CD4-positive, alpha-beta T cell treated with Interleukin-4 for 1 hour (primary cell): ENCODE results near the gene ADAM33.

Experiments
- DNase-seq, 2 donors: peaks; one replicate each; pipeline ENCODE4 v3.0.0-alpha.2; 2020 to 2022

The ADAM33 gene

GRCh38 chr20:3707508-3707899, 25.7 kb upstream of the ADAM33 start:
- DNase-seq = no peak

DNA sequence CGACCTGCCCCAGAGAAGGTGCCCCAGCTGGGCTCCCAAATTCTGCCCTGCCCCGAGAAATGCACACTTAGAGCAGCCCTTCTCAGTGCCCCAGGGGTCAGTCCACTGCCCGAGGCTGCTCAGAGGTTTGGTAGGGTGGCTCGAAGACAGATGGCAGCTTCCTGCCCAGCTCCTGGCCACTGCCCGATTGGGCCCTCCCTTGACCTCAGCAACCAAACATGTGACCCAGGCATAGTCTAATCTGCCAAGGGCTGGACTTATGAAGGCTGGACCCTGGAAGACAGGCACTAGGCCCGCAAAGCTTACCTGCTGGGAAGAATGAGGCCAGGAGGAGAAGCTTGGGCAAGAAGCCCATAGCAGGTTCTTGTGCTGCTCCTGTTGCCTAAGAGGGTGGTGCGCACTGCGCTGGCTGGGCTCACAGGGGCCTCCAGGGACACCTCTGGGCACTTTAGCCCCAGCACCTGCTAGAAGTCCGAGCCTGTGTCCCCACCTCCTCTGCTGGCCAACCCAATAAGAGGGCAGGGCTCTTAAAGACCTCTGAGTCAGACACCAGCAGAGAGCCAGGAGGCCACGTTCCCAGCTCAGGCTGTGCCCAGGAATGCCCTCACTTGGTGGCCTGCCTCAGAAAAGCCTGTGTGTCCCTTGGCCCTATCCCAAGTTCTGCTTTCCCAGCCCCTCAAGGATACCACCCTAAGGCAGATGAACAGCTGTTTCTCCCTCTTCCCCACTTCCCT, 25.1 kb upstream of the ADAM33 start:
- no peak for DNase-seq

DNA sequence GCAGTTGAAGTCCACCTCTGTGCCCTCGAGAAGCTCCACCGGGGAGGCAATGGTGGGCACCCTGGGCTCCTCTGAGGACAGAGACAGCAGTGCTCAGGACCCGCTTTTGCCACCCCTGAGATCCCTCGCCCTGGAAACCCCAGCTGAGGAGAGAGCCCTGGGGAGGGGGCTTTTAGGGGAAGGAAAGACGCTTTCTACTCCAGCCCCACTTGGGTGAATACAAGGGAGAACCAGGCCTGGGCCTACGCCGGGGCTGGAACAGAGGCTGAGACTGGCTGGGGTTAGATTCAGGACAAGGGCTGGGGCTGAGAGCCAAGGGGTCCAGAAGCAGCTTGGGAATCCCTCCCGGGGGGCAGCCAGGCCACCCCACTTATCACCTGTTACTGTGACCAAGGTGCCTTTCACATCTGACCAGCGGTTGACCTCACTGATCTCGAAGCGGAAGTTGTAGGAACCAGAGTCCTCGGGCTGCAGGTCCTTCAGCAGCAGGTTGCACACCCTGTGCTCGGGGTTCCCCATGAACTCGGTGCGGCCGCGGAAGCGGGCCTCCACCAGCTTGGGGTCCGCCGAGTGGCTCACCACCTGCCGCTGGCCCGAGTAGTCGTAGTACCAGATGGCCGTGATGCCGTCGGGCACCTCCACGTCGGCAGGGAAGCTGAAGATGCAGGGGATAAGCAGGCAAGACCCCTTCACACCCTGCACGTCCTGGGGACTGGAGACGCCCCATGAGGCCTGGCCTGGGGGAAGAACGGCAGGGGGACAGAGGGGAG, 24.3 kb upstream of the ADAM33 start:
- no peak for DNase-seq

GRCh38 chr20:3705491-3705969, 23.7 kb upstream of the ADAM33 start:
- DNase-seq = no peak

DNA sequence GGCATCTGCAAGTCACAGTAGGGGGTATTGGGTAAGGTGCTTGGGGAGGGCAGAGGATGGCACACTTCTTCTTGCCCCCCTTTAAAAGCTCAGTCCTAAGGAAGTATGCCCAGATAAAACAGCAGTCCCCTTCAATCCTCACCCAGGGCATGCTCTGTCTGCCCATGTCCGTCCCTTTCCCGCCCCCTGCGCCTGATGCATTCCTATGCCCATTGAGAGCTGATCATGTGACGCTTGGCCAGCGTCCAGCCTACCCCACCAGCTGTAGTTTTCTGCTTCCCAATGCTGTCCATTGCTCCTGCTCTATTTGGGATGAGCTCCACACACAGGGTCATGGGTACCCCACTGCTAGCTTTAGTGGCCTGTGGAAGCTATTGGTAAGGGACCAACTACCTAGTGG, 22.3 kb upstream of the ADAM33 start:
- DNase-seq = no peak

GRCh38 chr20:3702611-3703391, 21.0 kb upstream of the ADAM33 start:
- no peak for DNase-seq

DNA sequence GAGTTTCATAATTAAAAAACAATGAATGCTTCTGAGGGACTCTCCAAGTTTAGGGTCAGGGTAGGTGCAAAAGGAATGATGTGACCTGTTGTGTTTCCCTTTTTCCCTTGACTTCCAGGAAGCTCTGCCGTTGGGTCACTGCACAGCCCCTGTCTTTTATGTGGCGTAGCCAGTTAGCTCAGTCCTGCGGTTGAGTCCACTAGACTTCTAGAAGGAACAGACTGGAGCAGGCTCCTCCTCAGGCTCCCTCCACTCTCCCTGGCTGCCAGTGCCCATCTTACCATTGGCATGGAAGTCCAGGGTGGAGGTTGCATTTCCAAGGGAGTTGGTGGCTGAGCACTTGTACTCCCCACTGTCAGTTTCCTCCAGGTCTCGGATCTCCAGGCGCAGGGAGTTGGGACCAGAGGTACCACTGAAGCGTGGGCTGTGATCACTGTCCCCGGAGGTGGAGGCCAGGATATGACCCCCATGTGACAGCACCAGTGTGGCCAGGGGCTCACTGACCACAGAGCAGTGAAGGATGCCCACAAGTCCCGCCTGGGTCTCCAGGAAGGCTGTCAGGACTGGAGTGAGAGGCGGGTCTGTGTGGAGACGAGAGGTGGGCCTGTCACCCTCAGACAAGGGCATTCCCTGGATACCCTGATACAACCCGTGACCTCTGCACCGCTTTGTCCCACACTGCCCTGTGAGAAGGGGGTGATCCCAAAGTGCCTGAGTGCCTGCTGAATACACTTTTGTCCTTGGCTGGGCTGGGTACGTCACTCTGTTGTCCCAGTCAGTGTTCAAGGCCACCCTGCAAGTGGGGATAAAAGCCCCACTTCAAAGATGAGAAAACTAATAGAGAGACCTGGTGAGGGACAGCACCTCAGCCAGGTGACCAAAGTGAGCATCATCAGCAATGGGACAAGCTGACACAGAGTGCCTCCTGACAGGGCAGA, 19.5 kb upstream of the ADAM33 start:
- no peak for DNase-seq

DNA sequence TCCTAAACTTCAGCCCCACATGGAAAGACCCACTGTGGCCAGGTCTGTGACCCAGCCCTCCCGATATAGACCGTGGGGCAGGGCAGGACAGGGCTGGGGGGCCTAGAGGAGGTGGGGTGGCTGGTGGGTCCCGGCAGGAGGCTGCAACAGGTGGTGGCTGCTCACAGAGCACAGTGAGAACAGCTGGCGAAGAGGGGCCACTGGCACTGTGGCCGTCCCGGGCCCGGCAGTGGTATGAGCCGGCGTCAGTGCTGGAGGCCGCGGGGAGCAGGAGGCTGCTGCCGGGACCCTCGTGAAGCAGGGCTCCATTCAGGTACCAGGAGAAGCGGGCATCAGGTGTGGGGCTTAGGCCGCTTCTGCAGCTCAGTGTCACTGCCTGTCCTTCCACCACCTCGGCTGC, 17.2 kb upstream of the ADAM33 start:
- DNase-seq = no peak

- DNase-seq = no peak
Measured at GRCh38 chr20:3698591-3699001, 16.8 kb upstream of the ADAM33 start.

- no peak for DNase-seq
Measured at GRCh38 chr20:3697588-3698305, 15.9 kb upstream of the ADAM33 start.

DNA sequence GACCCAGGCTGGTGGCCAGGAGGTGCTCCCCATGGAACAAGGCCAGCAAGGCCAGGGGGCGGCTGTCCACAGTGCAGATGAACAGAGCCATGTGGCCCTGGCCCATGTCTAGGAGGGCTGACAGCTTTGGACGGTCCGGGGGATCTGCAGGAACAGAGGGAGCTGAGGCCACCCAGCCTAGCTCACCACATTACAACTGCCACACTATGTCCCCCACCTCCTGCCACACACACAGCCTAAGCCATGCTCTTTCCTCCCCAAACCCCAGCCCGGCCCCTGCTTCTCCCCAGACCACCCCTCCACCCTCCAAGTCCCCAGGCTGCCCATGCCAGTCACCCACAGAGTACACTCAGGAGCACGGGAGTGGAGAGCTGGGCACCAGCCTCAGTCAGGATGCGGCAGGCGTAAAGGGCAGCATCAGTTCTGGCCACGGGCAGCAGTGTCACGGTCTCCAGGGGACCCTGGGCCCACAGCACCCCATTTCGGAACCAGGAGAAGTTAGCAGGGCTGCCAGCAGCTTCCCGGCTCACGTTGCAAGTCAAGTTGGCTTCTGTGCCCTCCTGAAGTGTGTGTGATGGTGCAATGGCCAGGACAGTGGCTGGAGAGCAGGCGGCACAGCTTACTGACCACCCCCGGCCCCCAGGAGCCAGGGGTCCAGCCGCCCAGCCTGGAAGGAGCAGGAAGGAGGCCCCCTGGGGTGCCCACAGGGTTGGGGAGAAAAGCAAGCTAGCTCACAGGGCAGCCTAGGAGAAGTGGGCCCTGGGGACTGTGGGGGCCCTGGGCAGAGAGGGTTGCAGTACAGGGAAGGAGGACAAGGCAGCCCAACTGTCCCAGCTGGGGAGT, 15.2 kb upstream of the ADAM33 start:
- DNase-seq = no peak

DNA sequence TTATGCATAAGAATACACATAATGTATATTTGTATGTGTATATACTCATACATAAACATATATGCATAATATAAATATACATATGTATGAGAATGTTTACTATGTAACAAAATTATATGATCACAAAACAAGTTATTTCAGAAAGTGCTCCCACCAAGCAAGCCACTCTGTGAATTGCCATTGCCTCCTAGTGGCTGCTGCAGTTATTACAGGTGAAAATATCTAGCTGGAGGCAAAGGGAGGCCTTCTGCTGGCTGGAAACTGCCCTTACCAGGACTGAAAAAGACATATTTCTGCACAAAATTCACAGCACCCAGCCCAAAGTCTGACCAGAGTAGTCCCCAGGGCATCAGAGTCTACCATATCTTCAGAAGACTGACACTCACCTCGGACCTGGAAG, 14.4 kb upstream of the ADAM33 start:
- no peak for DNase-seq

- DNase-seq = no peak
Measured at GRCh38 chr20:3694864-3695263, 13.1 kb upstream of the ADAM33 start.

DNA sequence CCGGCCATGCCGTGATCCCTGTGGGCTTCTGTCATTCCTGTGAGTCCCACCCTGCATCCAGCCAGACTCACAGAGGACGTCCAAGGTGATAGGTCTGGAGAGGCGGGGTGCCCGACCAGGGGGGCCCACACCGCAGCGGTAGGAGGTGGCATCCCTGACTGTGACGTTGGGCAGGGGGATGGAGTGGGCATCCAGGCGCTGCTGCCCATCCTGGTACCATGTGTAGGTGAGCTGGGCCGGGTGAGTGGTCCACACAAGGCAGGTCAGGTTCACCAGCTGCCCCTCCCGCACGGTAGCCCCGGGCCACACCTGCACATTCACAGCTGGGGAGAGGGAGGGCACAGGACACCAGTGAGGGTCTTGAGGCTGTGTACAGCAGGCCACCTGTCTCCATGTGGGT, 11.6 kb upstream of the ADAM33 start:
- no peak for DNase-seq

DNA sequence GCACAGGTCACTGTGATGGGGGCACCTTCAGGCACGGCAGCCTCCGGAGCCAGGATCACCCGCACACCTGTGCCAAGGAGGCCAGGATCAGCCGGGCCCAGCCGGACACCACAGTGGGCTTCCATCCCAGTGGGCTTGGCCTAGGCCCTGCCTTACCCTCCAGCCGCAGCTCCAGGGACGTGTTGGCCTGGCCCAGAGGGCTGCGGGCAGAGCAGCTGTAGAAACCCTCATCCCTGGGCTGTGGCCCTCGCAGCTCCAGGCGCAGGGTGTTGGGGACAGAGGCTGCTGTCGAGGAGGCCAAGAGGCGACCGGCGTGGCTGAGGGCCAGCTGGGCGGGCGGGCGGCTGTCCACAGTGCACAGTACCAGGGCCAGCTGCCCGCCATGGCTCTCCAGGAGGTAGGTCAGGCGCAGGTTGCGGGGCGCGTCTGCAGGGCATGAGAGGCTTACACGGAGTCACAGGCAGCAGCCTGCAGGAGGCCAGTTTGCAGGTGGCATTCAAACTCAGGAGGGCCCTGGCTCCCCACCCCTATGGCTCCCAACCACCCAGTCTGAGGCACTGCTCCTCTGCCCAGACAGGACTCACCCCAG, 11.0 kb upstream of the ADAM33 start:
- DNase-seq = no peak

- no peak for DNase-seq
Measured at GRCh38 chr20:3691897-3692296, 10.1 kb upstream of the ADAM33 start.

GRCh38 chr20:3691306-3691705, 9.5 kb upstream of the ADAM33 start:
- DNase-seq = no peak

DNA sequence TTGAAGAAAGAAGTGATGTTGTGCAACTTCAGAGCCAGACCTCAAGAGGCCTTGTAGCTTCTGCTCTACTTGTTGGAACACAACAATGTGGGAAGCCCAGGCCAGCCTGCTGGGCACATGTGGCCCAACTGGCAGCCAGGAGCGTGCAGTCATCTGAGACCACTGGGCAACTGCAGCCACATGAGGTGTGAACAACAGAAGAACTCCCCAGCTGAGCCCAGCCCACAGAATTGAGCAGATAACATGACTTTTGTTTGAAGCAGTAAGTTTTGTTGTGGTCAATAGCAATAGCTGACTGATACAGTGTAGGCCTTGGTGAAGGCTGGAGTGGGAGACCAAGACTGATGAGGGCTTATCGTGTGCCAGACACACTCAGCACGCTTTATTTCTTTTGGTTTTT, 8.6 kb upstream of the ADAM33 start:
- no peak for DNase-seq

GRCh38 chr20:3689978-3690377, 8.2 kb upstream of the ADAM33 start:
- no peak for DNase-seq

GRCh38 chr20:3687655-3688054, 5.8 kb upstream of the ADAM33 start:
- no peak for DNase-seq
